ENCODE data around the gene IGFBP6. TPM values are rescaled to one million over a fixed set of nuclear protein-coding genes. Genes with fewer than 3 reads are reported as not detected.
A peak's percentile ranks its signal among the peaks of the same experiment; 100 is the strongest.

IGFBP6 gene
- total RNA-seq, 1 donor from 2014 or later: 251 TPM

DNA sequence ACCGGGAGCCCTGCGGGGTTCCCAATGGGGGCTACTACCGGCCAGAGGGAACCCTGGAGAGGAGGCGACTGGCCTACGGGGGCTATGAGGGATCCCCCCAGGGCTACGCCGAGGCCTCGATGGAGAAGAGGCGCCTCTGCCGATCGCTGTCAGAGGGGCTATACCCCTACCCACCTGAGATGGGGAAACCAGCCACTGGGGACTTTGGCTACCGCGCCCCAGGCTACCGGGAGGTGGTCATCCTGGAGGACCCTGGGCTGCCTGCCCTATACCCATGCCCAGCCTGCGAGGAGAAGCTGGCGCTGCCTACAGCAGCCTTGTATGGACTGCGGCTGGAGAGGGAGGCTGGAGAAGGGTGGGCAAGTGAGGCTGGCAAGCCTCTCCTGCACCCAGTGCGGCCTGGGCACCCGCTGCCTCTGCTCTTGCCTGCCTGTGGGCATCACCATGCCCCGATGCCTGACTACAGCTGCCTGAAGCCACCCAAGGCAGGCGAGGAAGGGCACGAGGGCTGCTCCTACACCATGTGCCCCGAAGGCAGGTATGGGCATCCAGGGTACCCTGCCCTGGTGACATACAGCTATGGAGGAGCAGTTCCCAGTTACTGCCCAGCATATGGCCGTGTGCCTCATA is 37.9 kb upstream of the IGFBP6 start:
- no peak for DNase-seq

DNA sequence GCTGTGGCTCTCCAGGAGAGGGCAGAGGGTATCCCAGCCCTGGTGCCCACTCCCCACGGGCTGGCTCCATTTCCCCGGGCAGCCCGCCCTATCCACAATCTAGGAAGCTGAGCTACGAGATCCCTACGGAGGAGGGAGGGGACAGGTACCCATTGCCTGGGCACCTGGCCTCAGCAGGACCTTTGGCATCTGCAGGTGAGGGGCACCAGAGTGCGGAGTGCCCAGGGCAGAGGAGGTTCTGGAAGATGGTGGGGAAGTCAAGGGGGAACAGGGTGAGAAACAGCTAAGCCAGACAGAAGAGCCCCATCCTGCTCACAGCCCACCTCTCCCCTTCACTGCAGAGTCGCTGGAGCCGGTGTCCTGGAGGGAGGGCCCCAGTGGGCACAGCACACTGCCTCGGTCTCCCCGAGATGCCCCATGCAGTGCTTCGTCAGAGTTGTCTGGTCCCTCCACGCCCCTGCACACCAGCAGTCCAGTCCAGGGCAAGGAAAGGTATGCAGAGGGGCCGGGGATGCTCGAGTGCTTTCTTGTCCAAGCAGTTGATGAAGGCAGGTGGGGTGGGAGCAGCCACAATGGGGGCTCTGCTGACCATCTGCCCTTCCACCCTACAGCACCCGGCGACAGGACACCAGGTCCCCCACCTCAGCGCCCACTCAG is 37.3 kb upstream of the IGFBP6 start:
- DNase-seq: no peak

DNA sequence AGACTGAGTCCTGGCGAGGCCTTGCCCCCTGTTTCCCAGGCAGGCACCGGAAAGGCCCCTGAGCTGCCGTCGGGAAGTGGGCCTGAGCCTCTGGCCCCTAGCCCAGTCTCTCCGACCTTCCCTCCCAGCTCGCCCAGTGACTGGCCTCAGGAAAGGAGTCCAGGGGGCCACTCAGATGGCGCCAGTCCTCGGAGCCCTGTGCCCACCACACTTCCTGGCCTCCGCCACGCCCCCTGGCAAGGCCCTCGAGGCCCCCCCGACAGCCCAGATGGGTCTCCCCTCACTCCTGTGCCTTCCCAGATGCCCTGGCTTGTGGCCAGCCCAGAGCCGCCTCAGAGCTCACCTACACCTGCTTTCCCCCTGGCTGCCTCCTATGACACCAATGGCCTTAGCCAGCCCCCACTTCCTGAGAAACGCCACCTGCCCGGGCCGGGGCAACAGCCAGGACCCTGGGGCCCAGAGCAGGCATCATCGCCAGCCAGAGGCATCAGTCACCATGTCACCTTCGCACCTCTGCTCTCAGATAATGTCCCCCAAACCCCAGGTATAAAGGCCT is 36.7 kb upstream of the IGFBP6 start:
- DNase-seq: peak; percentile 14

DNA sequence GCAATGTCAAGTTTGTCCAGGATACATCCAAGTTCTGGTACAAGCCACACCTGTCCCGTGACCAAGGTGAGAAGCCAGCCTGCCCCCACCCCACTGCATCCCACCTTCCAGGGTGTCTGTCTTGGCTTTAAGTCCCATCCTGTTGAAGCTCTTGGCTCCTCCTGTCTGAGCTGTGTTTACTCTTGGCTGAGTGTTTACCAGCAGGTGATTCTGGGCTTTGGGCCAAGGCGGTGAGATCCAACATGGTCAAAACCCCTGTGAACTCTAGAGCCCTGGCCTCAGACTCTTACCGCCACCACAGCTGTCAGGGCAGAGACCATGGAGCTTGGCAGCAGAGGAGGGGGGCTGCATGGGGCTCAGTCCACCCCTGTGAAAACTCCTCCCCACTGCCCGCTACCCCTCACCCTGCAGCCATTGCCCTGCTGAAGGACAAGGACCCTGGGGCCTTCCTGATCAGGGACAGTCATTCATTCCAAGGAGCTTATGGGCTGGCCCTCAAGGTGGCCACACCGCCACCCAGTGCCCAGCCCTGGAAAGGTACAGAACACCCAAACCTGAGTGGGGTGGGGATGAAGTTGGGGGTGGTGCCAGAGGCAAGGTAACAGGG is 36.0 kb upstream of the IGFBP6 start:
- DNase-seq: peak; percentile 54

DNA sequence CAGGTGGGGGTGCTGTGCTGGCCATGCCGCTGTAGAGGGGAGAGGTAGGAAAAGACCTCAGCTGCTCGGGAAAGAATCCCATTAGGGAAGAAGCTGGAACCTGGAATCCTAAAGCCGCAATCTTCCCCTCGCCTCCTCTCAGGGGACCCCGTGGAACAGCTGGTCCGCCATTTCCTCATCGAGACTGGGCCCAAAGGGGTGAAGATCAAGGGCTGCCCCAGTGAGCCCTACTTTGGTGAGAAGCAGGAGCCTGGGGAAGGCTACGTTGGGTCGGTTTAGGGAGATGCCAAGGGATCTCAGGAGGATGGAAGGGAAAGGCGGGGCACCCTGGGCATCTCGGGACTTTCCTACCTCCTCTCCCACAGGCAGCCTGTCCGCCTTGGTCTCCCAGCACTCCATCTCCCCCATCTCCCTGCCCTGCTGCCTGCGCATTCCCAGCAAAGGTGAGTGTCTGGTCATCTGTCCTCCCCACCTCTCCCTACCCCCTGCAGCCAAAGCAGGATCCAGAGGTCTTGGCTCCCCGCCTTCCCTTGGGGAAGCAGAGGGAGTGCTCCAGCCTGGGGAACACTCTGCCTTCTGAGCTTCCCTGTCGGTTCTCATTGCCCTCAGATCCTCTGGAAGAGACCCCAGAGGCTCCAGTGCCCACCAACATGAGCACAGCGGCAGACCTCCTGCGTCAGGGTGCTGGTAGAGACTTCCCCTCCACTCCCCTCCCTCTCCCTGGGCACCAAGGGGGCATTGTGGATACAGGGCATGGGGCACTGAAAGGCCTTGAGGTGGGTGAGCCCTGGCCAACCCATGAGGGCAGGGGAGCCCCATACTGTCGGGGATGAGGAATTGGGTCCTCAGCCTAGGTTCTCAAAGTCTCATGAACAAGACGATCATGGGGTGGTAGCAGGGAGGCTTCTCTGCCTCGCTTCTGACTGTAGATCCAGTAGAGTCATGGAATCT is 35.2 kb upstream of the IGFBP6 start:
- DNase-seq: no peak

DNA sequence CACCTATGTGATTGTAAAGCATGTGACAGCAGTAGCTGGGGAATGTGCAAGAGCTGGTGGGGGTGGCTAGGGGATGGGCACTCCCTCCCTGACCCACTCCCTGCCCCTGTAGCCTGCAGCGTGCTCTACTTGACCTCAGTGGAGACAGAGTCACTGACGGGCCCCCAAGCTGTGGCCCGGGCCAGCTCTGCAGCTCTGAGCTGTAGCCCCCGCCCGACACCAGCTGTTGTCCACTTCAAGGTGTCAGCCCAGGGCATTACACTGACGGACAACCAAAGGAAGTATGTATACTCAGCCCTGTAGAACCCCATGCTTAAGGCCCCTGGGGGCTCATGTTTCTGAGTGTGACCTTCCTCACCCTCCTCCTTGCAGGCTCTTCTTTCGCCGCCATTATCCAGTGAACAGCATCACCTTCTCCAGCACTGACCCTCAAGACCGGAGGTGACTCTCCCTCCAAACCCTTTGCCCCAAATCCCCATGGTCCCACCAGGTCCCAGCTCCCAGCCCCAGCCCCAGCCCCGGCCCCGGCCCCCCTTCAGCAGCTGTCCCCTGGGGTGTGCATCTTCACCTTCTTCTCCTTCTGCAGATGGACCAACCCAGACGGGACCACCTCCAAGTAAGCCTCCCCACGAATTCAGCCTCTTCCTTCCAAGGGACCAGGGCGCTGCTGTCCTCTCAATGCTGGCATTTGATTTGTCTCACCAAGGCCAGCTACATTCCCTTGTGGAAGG is 34.3 kb upstream of the IGFBP6 start:
- no peak for DNase-seq

DNA sequence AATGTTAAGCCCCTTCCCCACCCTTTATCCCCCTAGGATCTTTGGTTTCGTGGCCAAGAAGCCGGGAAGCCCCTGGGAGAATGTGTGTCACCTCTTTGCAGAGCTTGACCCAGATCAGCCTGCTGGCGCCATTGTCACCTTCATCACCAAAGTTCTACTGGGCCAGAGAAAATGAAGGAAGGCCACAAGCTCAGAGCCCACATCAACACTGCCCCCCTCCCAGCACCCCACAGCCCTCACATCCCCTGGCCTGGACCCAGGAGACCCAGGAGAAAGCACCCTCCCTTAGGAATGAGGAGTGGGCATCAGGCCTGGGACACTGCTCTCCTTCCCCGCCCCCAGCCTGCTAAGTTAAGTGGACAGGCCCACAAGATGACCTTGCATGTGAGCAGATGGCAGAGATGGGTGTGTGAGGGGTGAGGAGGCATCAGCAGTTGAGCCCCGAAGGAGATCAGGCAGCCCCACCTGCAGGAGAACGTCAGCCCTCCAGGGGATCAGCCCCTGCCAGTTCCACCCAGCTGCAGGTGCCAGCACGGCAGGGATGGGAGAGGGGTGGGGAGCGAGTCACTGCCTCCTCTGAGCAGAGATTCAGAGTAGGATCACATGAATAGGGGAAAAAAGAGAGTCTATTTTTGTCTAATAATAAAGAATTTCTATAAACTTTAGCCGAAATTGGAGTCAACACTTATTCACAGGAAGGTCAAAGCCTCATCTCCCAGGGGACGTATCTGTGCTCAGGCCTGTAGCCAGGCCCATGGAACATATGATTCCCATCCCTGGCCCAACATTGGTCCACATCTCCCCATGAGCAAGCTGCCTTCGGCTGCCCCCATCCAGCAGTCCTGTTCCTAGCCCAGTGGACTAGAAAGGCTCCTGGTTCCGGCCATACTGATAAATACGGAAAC is 33.5 kb upstream of the IGFBP6 start:
- peak; percentile 60 for DNase-seq

DNA sequence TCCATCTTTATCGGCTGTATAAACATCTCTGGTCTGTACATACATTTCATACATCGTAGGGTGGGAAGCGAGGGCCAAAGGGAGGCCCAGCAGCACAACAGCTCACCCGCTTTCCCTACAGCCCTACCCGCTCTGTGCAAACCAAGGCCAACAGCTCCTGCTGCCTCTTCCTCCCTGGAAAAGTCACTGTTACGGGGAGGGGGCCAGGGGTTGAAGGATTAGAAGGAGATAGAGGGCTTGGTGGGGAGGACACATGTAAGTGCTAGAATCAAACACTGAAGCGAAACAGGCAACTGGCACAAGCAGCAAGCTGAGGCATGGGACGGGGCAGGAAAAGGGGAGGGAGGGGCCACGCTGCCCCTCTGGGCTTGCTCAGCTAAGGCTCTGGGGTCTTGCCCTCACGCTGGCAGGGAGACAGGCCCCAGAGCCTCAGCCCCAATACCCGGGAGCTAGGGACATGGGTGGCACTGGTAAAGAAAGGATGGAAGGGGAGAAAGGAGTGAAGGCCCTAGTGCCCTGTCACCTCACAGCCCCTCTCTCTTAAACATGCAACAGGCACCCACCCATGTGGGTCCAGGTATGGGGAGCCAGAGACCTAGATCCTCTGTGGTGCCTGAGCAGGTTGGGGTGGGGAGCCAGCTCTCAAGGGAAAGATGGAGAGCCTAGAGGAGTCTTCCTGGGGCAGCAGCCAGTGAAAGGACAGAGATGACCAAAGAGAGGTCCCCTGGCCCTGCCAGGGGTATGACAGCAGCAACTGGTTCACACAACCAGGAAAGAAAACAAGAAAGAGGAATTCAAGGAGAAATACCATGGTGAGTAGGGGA is 32.6 kb upstream of the IGFBP6 start:
- peak; percentile 4 for DNase-seq

DNA sequence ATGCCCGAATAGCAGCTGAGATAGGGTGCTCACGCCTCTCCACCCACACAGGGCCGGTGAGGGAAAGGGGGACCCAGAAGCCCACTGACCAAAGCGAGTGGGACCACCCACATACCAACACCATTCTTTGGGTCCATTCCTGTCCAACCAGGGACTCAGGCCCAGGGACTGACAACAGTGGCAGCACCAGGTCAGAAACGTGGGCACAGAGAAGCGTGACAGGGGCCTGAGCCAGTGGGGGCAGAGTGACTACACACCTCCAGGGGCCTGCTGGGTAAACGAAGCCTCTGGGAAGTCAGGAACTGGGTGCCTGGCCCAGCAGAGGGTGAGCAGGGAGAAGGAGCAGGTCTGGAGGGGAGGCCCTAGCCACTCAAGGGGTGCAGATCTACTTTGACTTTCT is 32.0 kb upstream of the IGFBP6 start:
- DNase-seq: peak; percentile 7

DNA sequence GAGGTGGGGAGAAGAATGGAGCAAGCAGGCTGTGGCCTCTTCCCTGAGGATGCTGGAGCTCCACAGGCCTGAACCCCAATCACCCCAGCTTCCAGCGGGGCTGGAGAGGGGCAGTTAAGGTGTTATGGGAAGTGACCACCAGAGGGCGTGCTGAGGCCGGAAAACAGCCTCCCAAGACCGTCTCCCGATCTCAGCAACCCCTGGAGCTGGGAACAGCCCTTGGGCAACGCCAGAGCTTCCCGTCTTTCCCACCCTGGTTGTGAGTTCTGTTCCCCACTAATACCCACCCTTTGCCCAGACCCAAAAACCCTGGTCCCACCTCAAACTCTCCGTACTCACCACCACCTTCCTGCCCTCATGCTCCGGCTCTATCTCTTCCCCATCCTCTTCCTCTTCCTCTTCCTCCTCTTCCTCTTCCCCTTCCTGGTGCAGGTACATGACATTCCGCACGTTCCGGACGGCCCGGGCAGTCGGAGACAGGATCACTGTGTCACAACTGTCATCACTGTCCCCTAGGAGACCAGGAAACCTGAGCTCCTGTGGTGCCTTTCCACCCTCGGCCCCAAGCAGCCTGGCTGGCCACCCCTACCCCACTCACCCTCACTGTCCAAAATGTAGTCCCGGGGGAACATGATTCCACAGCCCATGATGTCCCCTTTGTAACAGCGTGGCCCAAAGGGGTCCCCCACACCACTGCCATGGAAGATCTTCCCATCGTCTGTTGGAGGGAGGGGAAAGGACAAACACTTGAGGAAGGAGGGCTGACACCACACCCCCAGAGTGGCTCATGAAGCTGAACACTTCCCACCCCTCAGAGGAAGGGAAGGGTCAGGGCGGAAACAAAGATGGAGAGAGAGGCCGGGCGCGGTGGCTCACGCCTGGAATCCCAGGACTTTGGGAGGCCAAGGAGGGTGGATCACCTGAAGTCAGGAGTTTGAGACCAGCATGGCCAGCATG is 31.2 kb upstream of the IGFBP6 start:
- peak; percentile 92 for DNase-seq

DNA sequence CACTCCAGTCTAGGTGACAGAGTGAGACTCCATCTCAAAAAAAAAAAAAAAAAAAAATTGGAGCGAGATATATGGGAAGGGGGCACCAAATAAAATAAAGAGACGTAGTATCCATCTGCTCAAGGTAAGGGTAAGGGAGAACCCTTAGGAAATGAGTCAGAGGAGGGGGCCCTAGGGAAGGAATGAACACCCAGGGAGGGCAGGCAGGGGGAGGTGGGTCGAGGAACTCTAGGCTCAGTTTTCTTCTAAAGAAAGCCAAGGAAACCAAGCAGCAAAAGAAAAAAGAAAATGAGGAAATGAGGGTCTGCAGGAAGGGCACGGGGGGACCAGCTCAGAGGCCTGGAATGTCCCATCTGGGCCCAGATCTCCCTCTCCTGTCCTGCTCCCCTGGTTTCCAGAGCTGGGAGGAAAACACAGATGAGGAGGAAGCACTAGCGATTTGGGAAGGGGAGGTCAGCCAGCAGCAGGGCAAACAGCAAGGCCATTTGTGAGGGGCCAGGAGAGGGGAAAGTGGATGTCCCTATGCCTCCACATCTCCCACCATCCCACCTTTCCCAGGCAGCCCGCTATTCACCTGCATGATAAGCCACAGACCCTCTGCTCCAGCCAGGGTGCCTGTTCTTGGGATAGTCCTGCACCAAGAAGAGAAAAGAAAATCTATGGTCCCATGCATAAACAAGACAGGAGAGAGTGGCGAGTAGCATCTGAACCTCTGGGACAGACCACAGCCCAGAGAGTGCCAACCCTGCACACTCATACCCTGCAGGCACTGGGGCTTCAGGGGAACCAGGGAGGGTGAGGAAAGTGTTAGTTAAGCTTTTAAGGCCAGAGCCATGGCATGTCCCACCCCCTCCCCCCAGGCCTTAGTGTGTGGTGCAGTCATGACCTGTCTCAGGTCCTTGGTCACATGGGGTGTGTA is 30.1 kb upstream of the IGFBP6 start:
- peak; percentile 5 for DNase-seq

DNA sequence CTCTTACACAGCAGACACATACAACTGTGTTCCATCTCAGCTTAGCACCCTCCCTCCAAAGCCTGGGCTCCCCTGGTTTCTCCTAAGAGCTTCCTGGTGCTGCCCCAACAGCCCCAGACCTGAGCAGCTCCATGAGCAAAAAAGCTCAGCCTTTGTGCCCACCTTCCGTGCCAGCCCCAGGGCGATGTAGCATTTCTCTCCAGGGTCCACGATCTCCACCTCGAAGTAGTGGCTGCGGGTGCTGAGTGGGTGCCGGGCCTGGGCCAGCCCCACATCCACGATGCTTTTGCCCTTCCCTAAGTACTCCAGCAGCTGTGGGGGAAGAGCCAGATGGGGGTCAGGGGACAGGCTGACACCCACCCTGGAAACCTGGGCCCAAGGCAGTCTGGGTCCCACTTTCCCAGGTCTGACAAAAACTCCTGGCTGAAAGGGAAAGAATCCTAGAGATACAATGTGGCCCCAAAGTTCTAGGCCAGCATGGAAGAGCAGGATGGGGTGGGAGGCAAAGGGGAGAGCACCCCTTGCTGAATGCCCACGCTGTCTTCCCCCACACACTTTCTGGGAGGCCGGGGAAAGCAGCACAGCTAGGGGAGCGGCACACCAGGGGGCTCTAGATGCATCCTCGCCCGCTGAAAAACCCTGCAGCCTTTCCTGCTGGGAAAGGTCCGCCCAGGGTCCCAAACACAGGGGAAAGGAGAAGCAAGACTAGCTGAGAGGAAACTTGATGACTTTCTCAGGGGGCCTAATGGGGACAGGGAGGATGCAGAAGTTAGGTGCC is 29.3 kb upstream of the IGFBP6 start:
- no peak for DNase-seq

DNA sequence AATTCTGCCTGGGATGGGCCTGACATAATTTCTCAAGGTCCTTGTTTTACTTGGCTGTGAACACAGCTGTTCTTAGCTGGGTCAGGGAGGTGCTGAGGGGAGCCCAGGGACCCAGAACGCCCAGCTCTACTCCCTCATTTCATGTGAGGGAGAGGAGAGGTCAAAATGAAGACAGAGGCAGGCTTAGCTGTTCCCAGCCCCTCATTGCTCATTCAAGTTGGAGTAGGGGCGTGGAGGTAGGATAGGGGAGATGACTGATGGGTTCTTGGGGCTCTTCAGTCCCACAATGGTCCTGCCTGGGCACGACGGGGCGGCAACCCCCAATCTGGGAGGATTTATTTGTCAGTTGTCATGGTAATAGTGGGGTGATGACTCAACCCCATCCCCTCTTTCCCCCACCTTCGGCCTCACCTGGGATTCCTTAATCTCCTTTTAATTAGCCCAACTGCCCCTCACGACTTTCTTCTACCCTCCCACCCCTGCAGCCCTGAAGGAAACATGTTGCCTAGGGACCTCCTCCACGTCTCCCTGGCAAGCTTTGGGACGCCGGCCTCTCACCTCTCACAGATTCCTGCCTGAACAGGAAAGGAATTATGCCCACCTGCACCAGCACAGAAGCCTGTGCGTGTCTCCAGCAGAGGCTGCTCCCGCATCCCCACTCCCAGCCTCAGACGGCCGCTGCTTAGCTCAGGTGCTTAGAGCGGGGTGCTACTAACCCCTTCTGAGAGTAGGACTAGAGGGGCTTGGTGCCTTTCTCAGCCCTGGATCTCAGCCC is 28.5 kb upstream of the IGFBP6 start:
- peak; percentile 66 for DNase-seq

DNA sequence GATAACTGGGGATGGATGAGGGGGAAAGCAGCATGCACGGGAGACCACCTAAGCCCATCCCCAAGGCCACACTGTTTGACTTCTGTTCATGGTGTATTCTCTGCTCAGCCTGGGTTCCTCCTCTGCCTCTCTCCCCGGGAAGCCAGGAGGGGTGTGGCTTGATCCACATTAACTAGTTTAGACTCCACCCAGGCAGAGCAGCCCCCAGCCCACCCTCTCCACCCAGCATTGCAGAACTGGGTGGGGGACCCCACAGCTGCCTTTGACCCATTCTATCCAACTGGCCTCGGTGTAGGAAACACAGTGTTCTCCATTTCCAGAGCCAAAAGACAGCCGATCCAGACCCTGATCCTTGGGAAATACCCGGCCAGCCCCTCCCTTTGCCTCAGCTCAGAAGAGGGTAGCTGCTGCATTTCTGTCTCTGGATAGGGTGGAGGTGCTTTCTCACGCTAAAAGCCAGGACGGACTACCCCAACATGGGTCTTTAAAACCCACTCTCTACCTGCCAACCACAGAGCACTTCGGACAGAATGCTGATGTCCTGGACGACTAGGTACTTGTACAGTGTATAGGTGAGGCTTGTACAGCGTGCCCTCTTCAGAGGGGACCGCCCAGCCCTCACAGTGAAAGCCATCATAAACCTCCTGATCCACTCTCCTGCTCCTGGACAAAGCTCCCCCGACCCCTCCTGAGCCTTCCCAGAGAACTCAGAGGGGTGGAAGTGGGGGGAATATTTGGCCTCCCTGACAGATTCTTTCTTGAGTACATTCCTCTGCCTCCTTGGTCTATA is 27.7 kb upstream of the IGFBP6 start:
- DNase-seq: peak; percentile 50

All from tongue (tissue), 2 donors.